ENCODE results near the gene PRR23E. TPM values are rescaled to one million over a fixed set of nuclear protein-coding genes. Genes with fewer than 3 reads are reported as not detected.

The PRR23E gene
- total RNA-seq, 1 experiment from 2014 or later: not detected

GRCh38 chr3:127194601-127195187 is 1.8 kb downstream of the PRR23E start:
- no peak for DNase-seq
- Histone ChIP-seq H3K36me3 (ENCODE audit: low read depth) (no peaks in the 10 kb centered on the region), H4K20me1 (ENCODE audit: insufficient read depth) (no peaks in the 10 kb centered on the region), H3K79me2 (ENCODE audit: low read depth) (no peaks in the 10 kb centered on the region), H2AFZ (no peak overlapping the region), H3F3A (ENCODE audit: insufficient read depth, low read depth) (no peaks in the 10 kb centered on the region), H3K4me3 (no peak overlapping the region), H3K9me3 (ENCODE audit: insufficient read depth, low read depth) (no peaks in the 10 kb centered on the region), H3K4me1 (replicated peaks; ENCODE audit: insufficient read depth) (no peaks in the 10 kb centered on the region), H3K4me2 (no peak overlapping the region), H3K9me2 (ENCODE audit: insufficient read depth) (no peaks in the 10 kb centered on the region), H3K27ac (no peak overlapping the region), H3K27me3 (ENCODE audit: insufficient read depth, low read depth) (no peaks in the 10 kb centered on the region)
- no TSS peak for BruUV-seq (replicated peaks)
- ChIA-PET CTCF (no interaction called here), POLR2A (ENCODE audit: unreplicated experiment) (no interaction called here)
- intact Hi-C loops (cut with micrococcal nuclease; ENCODE audit: unreplicated experiment): no loop called here
- TF ChIP-seq CTCF (conservative IDR thresholded peaks at IDR 0.05) (no peak), EZH2 (IDR thresholded peaks at IDR 0.05; ENCODE audit: low read depth) (no peak)

GRCh38 chr3:127195417-127195816 is 2.5 kb downstream of the PRR23E start:
- CTCF ChIA-PET: no interaction called here
- no TSS peak for BruUV-seq (replicated peaks)
- DNase-seq: no peak
- Histone ChIP-seq H4K20me1 (ENCODE audit: insufficient read depth) (no peaks in the 10 kb centered on the region), H3K4me2 (no peak overlapping the region), H3K27me3 (ENCODE audit: insufficient read depth, low read depth) (0 out of 2 replicates have a peak, but pooled peaks cover 4% of the 10 kb centered on the region), H3K79me2 (ENCODE audit: low read depth) (no peaks in the 10 kb centered on the region), H3K4me1 (replicated peaks; ENCODE audit: insufficient read depth) (no peaks in the 10 kb centered on the region), H2AFZ (no peak overlapping the region), H3K9me3 (ENCODE audit: insufficient read depth, low read depth) (no peaks in the 10 kb centered on the region), H3F3A (ENCODE audit: insufficient read depth, low read depth) (no peaks in the 10 kb centered on the region), H3K9me2 (ENCODE audit: insufficient read depth) (no peaks in the 10 kb centered on the region), H3K27ac (no peak overlapping the region), H3K4me3 (no peak overlapping the region), H3K36me3 (ENCODE audit: low read depth) (no peaks in the 10 kb centered on the region)
- TF ChIP-seq EZH2 (IDR thresholded peaks at IDR 0.05; ENCODE audit: low read depth) (no peak), CTCF (conservative IDR thresholded peaks at IDR 0.05) (no peak)
- intact Hi-C loops (cut with micrococcal nuclease; ENCODE audit: unreplicated experiment): no loop called here
- POLR2A ChIA-PET (ENCODE audit: unreplicated experiment): no interaction called here

GRCh38 chr3:127196002-127196401 is 3.1 kb downstream of the PRR23E start:
- Histone ChIP-seq H3F3A (ENCODE audit: insufficient read depth, low read depth) (no peaks in the 10 kb centered on the region), H3K4me1 (replicated peaks; ENCODE audit: insufficient read depth) (no peaks in the 10 kb centered on the region), H2AFZ (no peak overlapping the region), H3K4me3 (no peak overlapping the region), H4K20me1 (ENCODE audit: insufficient read depth) (no peaks in the 10 kb centered on the region), H3K27ac (no peak overlapping the region), H3K36me3 (ENCODE audit: low read depth) (no peaks in the 10 kb centered on the region), H3K9me3 (ENCODE audit: insufficient read depth, low read depth) (no peaks in the 10 kb centered on the region), H3K27me3 (ENCODE audit: insufficient read depth, low read depth) (0 out of 2 replicates have a peak, but pooled peaks cover 4% of the 10 kb centered on the region), H3K9me2 (ENCODE audit: insufficient read depth) (no peaks in the 10 kb centered on the region), H3K4me2 (no peak overlapping the region), H3K79me2 (ENCODE audit: low read depth) (no peaks in the 10 kb centered on the region)
- intact Hi-C loops (cut with micrococcal nuclease; ENCODE audit: unreplicated experiment): no loop called here
- DNase-seq: no peak
- CTCF ChIA-PET: no interaction called here
- TF ChIP-seq EZH2 (IDR thresholded peaks at IDR 0.05; ENCODE audit: low read depth): no peak
- no peak for TF ChIP-seq CTCF (conservative IDR thresholded peaks at IDR 0.05)
- no TSS peak for BruUV-seq (replicated peaks)
- POLR2A ChIA-PET (ENCODE audit: unreplicated experiment): no interaction called here
